ENCODE data around the gene FHIT.

Gene FHIT

GRCh38 chr3:61092870-61093269 is 158.4 kb downstream of the FHIT start:
- 0 out of 2 replicates have a peak, but pooled peaks cover 3% of the 10 kb centered on the region for H4K20me1 ChIP-seq (ENCODE audit: insufficient read depth, low read length)
- no peaks in the 10 kb centered on the region for H3K79me2 ChIP-seq (ENCODE audit: low read length)
- H2AFZ ChIP-seq (ENCODE audit: low read depth, low read length): no peak overlapping the region
- no peak for TF ChIP-seq EZH2phosphoT487 (IDR thresholded peaks at IDR 0.05; ENCODE audit: low read depth)
- TF ChIP-seq, protein P1, sequence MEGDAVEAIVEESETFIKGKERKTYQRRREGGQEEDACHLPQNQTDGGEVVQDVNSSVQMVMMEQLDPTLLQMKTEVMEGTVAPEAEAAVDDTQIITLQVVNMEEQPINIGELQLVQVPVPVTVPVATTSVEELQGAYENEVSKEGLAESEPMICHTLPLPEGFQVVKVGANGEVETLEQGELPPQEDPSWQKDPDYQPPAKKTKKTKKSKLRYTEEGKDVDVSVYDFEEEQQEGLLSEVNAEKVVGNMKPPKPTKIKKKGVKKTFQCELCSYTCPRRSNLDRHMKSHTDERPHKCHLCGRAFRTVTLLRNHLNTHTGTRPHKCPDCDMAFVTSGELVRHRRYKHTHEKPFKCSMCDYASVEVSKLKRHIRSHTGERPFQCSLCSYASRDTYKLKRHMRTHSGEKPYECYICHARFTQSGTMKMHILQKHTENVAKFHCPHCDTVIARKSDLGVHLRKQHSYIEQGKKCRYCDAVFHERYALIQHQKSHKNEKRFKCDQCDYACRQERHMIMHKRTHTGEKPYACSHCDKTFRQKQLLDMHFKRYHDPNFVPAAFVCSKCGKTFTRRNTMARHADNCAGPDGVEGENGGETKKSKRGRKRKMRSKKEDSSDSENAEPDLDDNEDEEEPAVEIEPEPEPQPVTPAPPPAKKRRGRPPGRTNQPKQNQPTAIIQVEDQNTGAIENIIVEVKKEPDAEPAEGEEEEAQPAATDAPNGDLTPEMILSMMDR (IDR thresholded peaks at IDR 0.05; ENCODE audit: low read depth, low read length): no peak
- no peak overlapping the region for H3K9ac ChIP-seq (ENCODE audit: low read length)
- no peak overlapping the region for H3K27ac ChIP-seq (ENCODE audit: low read length)
- H3K36me3 ChIP-seq (replicated peaks; ENCODE audit: low read depth, low read length): no peaks in the 10 kb centered on the region
- H3K4me3 ChIP-seq (ENCODE audit: low read length): no peak overlapping the region
- no peaks in the 10 kb centered on the region for H3K9me3 ChIP-seq (ENCODE audit: insufficient read depth, low read length)
- H3K4me1 ChIP-seq (ENCODE audit: low read length): no peaks in the 10 kb centered on the region
- no peak overlapping the region for H3K4me2 ChIP-seq (ENCODE audit: low read length)
- H3K27me3 ChIP-seq (ENCODE audit: low read depth, low read length): no peaks in the 10 kb centered on the region

DNA sequence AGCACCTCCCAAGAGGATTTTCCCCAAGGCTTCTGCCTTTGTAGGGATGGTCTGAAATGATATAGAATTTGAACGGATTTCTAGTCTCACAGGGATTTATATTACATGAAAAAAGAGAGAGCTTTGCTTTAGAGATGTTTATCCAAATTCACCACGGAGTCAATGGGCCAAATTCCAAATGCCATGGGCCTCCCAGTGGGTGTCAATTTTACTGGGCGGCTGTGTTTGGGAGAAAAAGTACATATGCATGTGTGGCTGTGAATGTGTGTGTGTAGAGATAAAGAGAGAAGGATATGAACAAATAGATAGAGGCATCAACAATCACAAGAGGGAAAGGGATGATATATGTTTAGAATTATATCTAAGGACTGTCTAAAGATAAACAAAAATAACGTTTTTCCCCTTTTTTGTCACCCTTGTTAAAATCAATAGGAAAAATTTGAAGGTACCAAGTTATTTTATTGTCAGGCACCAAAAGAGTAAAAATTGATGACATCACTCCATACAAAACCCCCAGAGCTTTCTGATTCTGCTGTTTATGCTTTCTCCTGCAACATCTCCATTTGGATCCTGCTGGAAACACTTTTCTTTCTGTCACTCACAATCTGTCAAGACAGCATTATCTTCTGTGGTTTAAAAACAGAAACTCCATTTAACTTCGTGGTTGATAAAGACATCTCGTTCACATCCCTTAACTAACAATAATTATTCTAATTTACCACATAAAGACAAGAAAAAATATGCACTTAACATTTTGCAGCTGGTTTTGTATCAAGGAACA is 160.7 kb downstream of the FHIT start:
- Histone ChIP-seq H3K27ac (ENCODE audit: low read length) (no peak overlapping the region), H3K4me2 (ENCODE audit: low read length) (no peak overlapping the region), H3K4me1 (ENCODE audit: low read length) (no peaks in the 10 kb centered on the region), H3K9me3 (ENCODE audit: insufficient read depth, low read length) (no peaks in the 10 kb centered on the region), H3K36me3 (replicated peaks; ENCODE audit: low read depth, low read length) (no peaks in the 10 kb centered on the region), H3K9ac (ENCODE audit: low read length) (no peak overlapping the region), H3K79me2 (ENCODE audit: low read length) (no peaks in the 10 kb centered on the region), H4K20me1 (ENCODE audit: insufficient read depth, low read length) (no peaks in the 10 kb centered on the region), H2AFZ (ENCODE audit: low read depth, low read length) (no peak overlapping the region), H3K4me3 (ENCODE audit: low read length) (no peak overlapping the region), H3K27me3 (ENCODE audit: low read depth, low read length) (no peaks in the 10 kb centered on the region)
- TF ChIP-seq EZH2phosphoT487 (IDR thresholded peaks at IDR 0.05; ENCODE audit: low read depth): no peak
- TF ChIP-seq, protein P1 (IDR thresholded peaks at IDR 0.05; ENCODE audit: low read depth, low read length): no peak

- Histone ChIP-seq H3K9me3 (ENCODE audit: insufficient read depth, low read length) (no peaks in the 10 kb centered on the region), H3K27ac (ENCODE audit: low read length) (no peak overlapping the region), H3K9ac (ENCODE audit: low read length) (no peak overlapping the region), H4K20me1 (ENCODE audit: insufficient read depth, low read length) (no peaks in the 10 kb centered on the region), H3K27me3 (ENCODE audit: low read depth, low read length) (no peaks in the 10 kb centered on the region), H3K4me3 (ENCODE audit: low read length) (no peak overlapping the region), H3K4me1 (ENCODE audit: low read length) (no peaks in the 10 kb centered on the region), H3K79me2 (ENCODE audit: low read length) (no peaks in the 10 kb centered on the region), H2AFZ (ENCODE audit: low read depth, low read length) (no peak overlapping the region), H3K36me3 (replicated peaks; ENCODE audit: low read depth, low read length) (no peaks in the 10 kb centered on the region), H3K4me2 (ENCODE audit: low read length) (no peak overlapping the region)
- TF ChIP-seq, protein P1 (IDR thresholded peaks at IDR 0.05; ENCODE audit: low read depth, low read length): no peak
- no peak for TF ChIP-seq EZH2phosphoT487 (IDR thresholded peaks at IDR 0.05; ENCODE audit: low read depth)
Observed at GRCh38 chr3:61087465-61087864, 163.8 kb downstream of the FHIT start.

GRCh38 chr3:61081554-61081953 is 169.7 kb downstream of the FHIT start:
- no peak for TF ChIP-seq EZH2phosphoT487 (IDR thresholded peaks at IDR 0.05; ENCODE audit: low read depth)
- TF ChIP-seq, protein P1 (IDR thresholded peaks at IDR 0.05; ENCODE audit: low read depth, low read length): no peak
- no peak overlapping the region for H3K4me2 ChIP-seq (ENCODE audit: low read length)

More at GRCh38 chr3:61081554-61081953, 169.7 kb downstream of the FHIT start:
- Histone ChIP-seq H3K4me1 (ENCODE audit: low read length) (no peaks in the 10 kb centered on the region), H3K27ac (ENCODE audit: low read length) (no peak overlapping the region), H2AFZ (ENCODE audit: low read depth, low read length) (no peak overlapping the region), H4K20me1 (ENCODE audit: insufficient read depth, low read length) (no peaks in the 10 kb centered on the region), H3K9me3 (ENCODE audit: insufficient read depth, low read length) (no peaks in the 10 kb centered on the region), H3K27me3 (ENCODE audit: low read depth, low read length) (no peaks in the 10 kb centered on the region), H3K9ac (ENCODE audit: low read length) (no peak overlapping the region), H3K36me3 (replicated peaks; ENCODE audit: low read depth, low read length) (no peaks in the 10 kb centered on the region), H3K4me3 (ENCODE audit: low read length) (no peak overlapping the region), H3K79me2 (ENCODE audit: low read length) (no peaks in the 10 kb centered on the region)
